ENCODE measurements around the gene AUTS2. TPM values are rescaled to one million over a fixed set of nuclear protein-coding genes. Genes with fewer than 3 reads are reported as not detected.

Gene AUTS2
- polyA plus RNA-seq, 3 donors = 0.08 to 0.35 TPM; not detected in 1

DNA sequence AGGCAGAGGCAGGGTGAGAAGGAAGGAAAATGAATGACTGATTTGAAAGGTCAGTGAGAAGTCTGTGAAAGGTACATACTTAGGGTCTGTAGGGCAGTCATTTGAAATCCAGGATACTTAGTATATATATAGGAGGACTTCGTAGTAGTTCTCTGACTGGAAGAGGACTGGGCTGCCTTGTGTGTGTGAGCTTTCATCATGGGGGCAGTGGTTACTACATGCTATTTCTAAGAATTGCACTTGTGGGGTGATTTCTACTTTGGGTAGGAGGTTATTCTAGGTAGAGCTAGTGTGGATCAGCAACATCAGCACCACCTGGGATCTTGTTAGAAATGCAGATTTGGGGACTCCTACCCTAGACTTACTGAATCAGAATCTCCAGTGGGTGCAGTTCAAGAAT is 104.1 kb downstream of the AUTS2 start:
- Mint-ChIP-seq H3K27me3 (ENCODE audit: low read depth in 3 of 3) (no peaks in the 10 kb centered on the region), H3K4me1 (peaks cover 2% of the 10 kb centered on the region)
- intact Hi-C loops (cut with micrococcal nuclease) = no loop called here

DNA sequence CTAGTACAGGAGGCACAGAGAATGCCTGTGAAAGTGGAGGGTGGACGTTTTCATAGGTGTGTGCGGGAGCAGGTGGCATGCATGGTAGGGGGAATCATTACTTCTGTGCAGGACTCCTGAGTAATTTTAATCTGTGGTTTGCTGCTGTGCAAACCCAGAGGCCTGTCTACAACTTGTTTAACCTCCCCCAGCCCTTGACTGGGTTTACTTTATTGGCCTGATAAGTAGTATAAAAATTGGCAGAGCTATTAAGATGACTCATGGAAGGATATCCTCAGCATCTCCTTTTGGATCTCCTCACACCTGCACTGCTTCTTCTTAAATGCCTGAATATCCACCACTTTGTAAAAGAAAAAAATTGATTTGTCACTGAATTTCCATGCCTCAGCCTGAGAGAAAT is 104.8 kb downstream of the AUTS2 start:
- intact Hi-C loops (cut with micrococcal nuclease) = no loop called here

More for the DNA sequence above, 104.1 kb downstream of the AUTS2 start:
- H3K36me3 ChIP-seq (replicated peaks in 1 of 2; ENCODE audit: control insufficient read depth in 1 of 2, insufficient read depth in 2 of 2, low read length in 2 of 2) = no peaks in the 10 kb centered on the region
- Mint-ChIP-seq H3K27ac (no peak overlapping the region), H3K36me3 (no peaks in the 10 kb centered on the region), H3K9me3 (no peaks in the 10 kb centered on the region), H3K4me3 (no peak overlapping the region)
- 100% methylated on average over 1 of the region's 1 CpG for WGBS (ENCODE audit: insufficient coverage)
- H3K4me2 ChIP-seq (replicated peaks; ENCODE audit: extremely low read depth, low read length, poor library complexity, severe bottlenecking) = no peak overlapping the region
- no peaks in the 10 kb centered on the region for H3K4me1 ChIP-seq (ENCODE audit: control insufficient read depth in 1 of 2, insufficient read depth in 2 of 2, low read length in 2 of 2)
- no peaks in the 10 kb centered on the region for H3K9me3 ChIP-seq (replicated peaks in 1 of 2; ENCODE audit: control insufficient read depth in 1 of 2, insufficient read depth in 1 of 2, low read length in 2 of 2)
- H2AFZ ChIP-seq (ENCODE audit: insufficient read depth, low read depth, low read length, poor library complexity, severe bottlenecking) = no peak overlapping the region
- no peak overlapping the region for H3K27ac ChIP-seq (ENCODE audit: low read depth in 1 of 2, low read length in 2 of 2)
- no peak for DNase-seq
- no peaks in the 10 kb centered on the region for H3K79me2 ChIP-seq (ENCODE audit: insufficient read depth, low read length)
- no peak overlapping the region for H3K4me3 ChIP-seq (replicated peaks in 1 of 3; ENCODE audit: low read depth in 2 of 3, low read length in 3 of 3)
- no peaks in the 10 kb centered on the region for H4K20me1 ChIP-seq (ENCODE audit: insufficient read depth, low read length)
- no peaks in the 10 kb centered on the region for H3K27me3 ChIP-seq (ENCODE audit: control insufficient read depth in 2 of 2, insufficient read depth in 2 of 2, low read length in 2 of 2)
- TF ChIP-seq, protein P1, sequence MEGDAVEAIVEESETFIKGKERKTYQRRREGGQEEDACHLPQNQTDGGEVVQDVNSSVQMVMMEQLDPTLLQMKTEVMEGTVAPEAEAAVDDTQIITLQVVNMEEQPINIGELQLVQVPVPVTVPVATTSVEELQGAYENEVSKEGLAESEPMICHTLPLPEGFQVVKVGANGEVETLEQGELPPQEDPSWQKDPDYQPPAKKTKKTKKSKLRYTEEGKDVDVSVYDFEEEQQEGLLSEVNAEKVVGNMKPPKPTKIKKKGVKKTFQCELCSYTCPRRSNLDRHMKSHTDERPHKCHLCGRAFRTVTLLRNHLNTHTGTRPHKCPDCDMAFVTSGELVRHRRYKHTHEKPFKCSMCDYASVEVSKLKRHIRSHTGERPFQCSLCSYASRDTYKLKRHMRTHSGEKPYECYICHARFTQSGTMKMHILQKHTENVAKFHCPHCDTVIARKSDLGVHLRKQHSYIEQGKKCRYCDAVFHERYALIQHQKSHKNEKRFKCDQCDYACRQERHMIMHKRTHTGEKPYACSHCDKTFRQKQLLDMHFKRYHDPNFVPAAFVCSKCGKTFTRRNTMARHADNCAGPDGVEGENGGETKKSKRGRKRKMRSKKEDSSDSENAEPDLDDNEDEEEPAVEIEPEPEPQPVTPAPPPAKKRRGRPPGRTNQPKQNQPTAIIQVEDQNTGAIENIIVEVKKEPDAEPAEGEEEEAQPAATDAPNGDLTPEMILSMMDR (IDR thresholded peaks at IDR 0.05) = no peak
- no peak overlapping the region for H3K9ac ChIP-seq (ENCODE audit: insufficient read depth, low read length, poor library complexity, severe bottlenecking)

More for the DNA sequence above, 104.8 kb downstream of the AUTS2 start:
- H3K36me3 Mint-ChIP-seq = no peaks in the 10 kb centered on the region
- TF ChIP-seq, protein P1 (IDR thresholded peaks at IDR 0.05) = no peak
- no peaks in the 10 kb centered on the region for H3K9me3 Mint-ChIP-seq
- Histone ChIP-seq H3K36me3 (replicated peaks in 1 of 2; ENCODE audit: control insufficient read depth in 1 of 2, insufficient read depth in 2 of 2, low read length in 2 of 2) (no peaks in the 10 kb centered on the region), H3K9me3 (replicated peaks in 1 of 2; ENCODE audit: control insufficient read depth in 1 of 2, insufficient read depth in 1 of 2, low read length in 2 of 2) (no peaks in the 10 kb centered on the region), H3K27ac (ENCODE audit: low read depth in 1 of 2, low read length in 2 of 2) (no peak overlapping the region), H3K27me3 (ENCODE audit: control insufficient read depth in 2 of 2, insufficient read depth in 2 of 2, low read length in 2 of 2) (no peaks in the 10 kb centered on the region), H3K4me1 (ENCODE audit: control insufficient read depth in 1 of 2, insufficient read depth in 2 of 2, low read length in 2 of 2) (no peaks in the 10 kb centered on the region), H3K4me3 (replicated peaks in 1 of 3; ENCODE audit: low read depth in 2 of 3, low read length in 3 of 3) (no peak overlapping the region), H2AFZ (ENCODE audit: insufficient read depth, low read depth, low read length, poor library complexity, severe bottlenecking) (no peak overlapping the region), H4K20me1 (ENCODE audit: insufficient read depth, low read length) (no peaks in the 10 kb centered on the region), H3K79me2 (ENCODE audit: insufficient read depth, low read length) (no peaks in the 10 kb centered on the region), H3K9ac (ENCODE audit: insufficient read depth, low read length, poor library complexity, severe bottlenecking) (no peak overlapping the region), H3K4me2 (replicated peaks; ENCODE audit: extremely low read depth, low read length, poor library complexity, severe bottlenecking) (no peak overlapping the region)
- no peaks in the 10 kb centered on the region for H3K27me3 Mint-ChIP-seq (ENCODE audit: low read depth in 3 of 3)
- DNase-seq = no peak
- WGBS (ENCODE audit: insufficient coverage) = no CpG with 5 or more reads among the region's 2 CpGs
- H3K4me3 Mint-ChIP-seq = no peak overlapping the region
- H3K4me1 Mint-ChIP-seq = peaks cover 2% of the 10 kb centered on the region
- no peak overlapping the region for H3K27ac Mint-ChIP-seq

Measured in CD14-positive monocyte (primary cell).